GM23338 (cell line): ENCODE measurements around the gene ENPEP. TPM values are rescaled to one million over a fixed set of nuclear protein-coding genes. Genes with fewer than 3 reads are reported as not detected.

Source experiments
- ATAC-seq: fragments of 200-7000 bp; cut with Tn5 transposase; 3 replicates; pipeline ENCODE4 v1.9.1; 2020
- DNase-seq: peaks from one replicate; pipeline ENCODE4 v3.0.0-alpha.2; 2015; ENCODE audit warnings: low spot score
- H2AFZ ChIP-seq: fragments of 200-600 bp; sonication (generic); 2 replicates; pipeline ENCODE4 v1.8.0; 2016; ENCODE audit warnings: antibody characterized with exemption, mild to moderate bottlenecking, moderate library complexity
- H3F3A ChIP-seq: fragments of 200-600 bp; sonication (generic); replicated peaks from 2 replicates; pipeline ENCODE4 v1.8.0; 2017; ENCODE audit warnings: antibody characterized with exemption, mixed run types, low read depth
- H3K27ac ChIP-seq: fragments of 200-600 bp; sonication (generic); 2 replicates; pipeline ENCODE4 v1.6.1; 2016; ENCODE audit warnings: low read depth
- H3K27me3 ChIP-seq: fragments of 200-600 bp; sonication (generic); 2 replicates; pipeline ENCODE4 v1.8.0; 2016; ENCODE audit warnings: mild to moderate bottlenecking, mixed run types, moderate library complexity; ENCODE audit not compliant: insufficient read depth
- H3K36me3 ChIP-seq: fragments of 200-600 bp; sonication (generic); 2 replicates; pipeline ENCODE4 v1.8.0; 2016; ENCODE audit warnings: mild to moderate bottlenecking; ENCODE audit not compliant: insufficient read depth
- H3K4me1 ChIP-seq: fragments of 200-600 bp; sonication (generic); 2 replicates; pipeline ENCODE4 v1.8.0; 2016; ENCODE audit warnings: mild to moderate bottlenecking, moderate library complexity; ENCODE audit not compliant: insufficient read depth
- H3K4me2 ChIP-seq: fragments of 200-600 bp; sonication (generic); 2 replicates; pipeline ENCODE4 v1.7.1; 2017; ENCODE audit warnings: mixed run types
- H3K4me3 ChIP-seq: fragments of 200-600 bp; sonication (generic); 2 replicates; pipeline ENCODE4 v1.6.1; 2016; ENCODE audit warnings: mixed run types
- H3K79me2 ChIP-seq: fragments of 200-600 bp; sonication (generic); replicated peaks from 2 replicates; pipeline ENCODE4 v1.8.0; 2017; ENCODE audit warnings: mild to moderate bottlenecking; ENCODE audit not compliant: insufficient read depth
- H3K9me2 ChIP-seq: fragments of 200-600 bp; sonication (generic); 2 replicates; pipeline ENCODE4 v1.8.0; 2017; ENCODE audit not compliant: insufficient read depth
- H4K20me1 ChIP-seq: fragments of 200-600 bp; sonication (generic); replicated peaks from 2 replicates; pipeline ENCODE4 v1.8.0; 2017; ENCODE audit warnings: mild to moderate bottlenecking; ENCODE audit not compliant: insufficient read depth
- H3K27ac Mint-ChIP-seq: 2 replicates; pipeline ENCODE4 v1.8.0; 2020; ENCODE audit warnings: inconsistent platforms, mild to moderate bottlenecking, moderate library complexity, mixed read lengths
- H3K27me3 Mint-ChIP-seq: 3 replicates; pipeline ENCODE4 v1.8.0; 2022; ENCODE audit warnings: low read depth, mild to moderate bottlenecking, moderate library complexity, mixed read lengths, inconsistent platforms; ENCODE audit not compliant: insufficient read depth, poor library complexity
- H3K36me3 Mint-ChIP-seq: 3 replicates; pipeline ENCODE4 v1.8.0; 2021; ENCODE audit warnings: low read depth, mild to moderate bottlenecking, inconsistent platforms, moderate library complexity, mixed read lengths
- H3K4me1 Mint-ChIP-seq: 3 replicates; pipeline ENCODE4 v1.8.0; 2020; ENCODE audit warnings: mild to moderate bottlenecking, inconsistent platforms, mixed read lengths
- H3K4me3 Mint-ChIP-seq: 3 replicates; pipeline ENCODE4 v1.8.0; 2021; ENCODE audit warnings: moderate library complexity, mild to moderate bottlenecking, inconsistent platforms, mixed read lengths
- H3K9me3 Mint-ChIP-seq: 3 replicates; pipeline ENCODE4 v1.8.0; 2020; ENCODE audit warnings: moderate library complexity, mild to moderate bottlenecking, inconsistent platforms, mixed read lengths
- CTCF ChIP-seq, 2 experiments: fragments of 200-600 bp in 1 of 2; sonication (generic) in 1 of 2; conservative IDR thresholded peaks; 2 replicates each; pipeline versions ENCODE4 v1.5.1 to v1.6.1; 2016 to 2017; ENCODE audit warnings: antibody characterized with exemption in 2 of 2, low read depth in 2 of 2, mild to moderate bottlenecking in 2 of 2, moderate library complexity in 1 of 2
- ETS1 ChIP-seq: IDR thresholded peaks from 2 replicates; pipeline ENCODE4 v1.6.1; 2016; ENCODE audit warnings: antibody characterized with exemption
- JUNB ChIP-seq: IDR thresholded peaks from one replicate; pipeline ENCODE4 v1.6.1; 2016; ENCODE audit warnings: antibody characterized with exemption; ENCODE audit not compliant: unreplicated experiment
- NANOG ChIP-seq: IDR thresholded peaks from 2 replicates; pipeline ENCODE4 v1.6.1; 2016; ENCODE audit warnings: antibody characterized with exemption, borderline replicate concordance
- POLR2AphosphoS5 ChIP-seq: IDR thresholded peaks from 2 replicates; pipeline ENCODE4 v1.6.1; 2016; ENCODE audit warnings: antibody characterized with exemption, low read depth
- REST ChIP-seq: IDR thresholded peaks from one replicate; pipeline ENCODE4 v1.6.1; 2018; ENCODE audit warnings: antibody characterized with exemption; ENCODE audit not compliant: unreplicated experiment
- STAT1 ChIP-seq: IDR thresholded peaks from one replicate; pipeline ENCODE4 v1.6.1; 2016; ENCODE audit warnings: antibody characterized with exemption; ENCODE audit not compliant: unreplicated experiment
- ZNF114 ChIP-seq: fragments of 250-450 bp; sonication (Bioruptor Pico); IDR thresholded peaks from 2 replicates; pipeline ENCODE4 v1.5.0; 2020; ENCODE audit warnings: mild to moderate bottlenecking, moderate library complexity
- ZNF331 ChIP-seq: fragments of 250-450 bp; sonication (Bioruptor Pico); IDR thresholded peaks from 2 replicates; pipeline ENCODE4 v1.5.0; 2020; ENCODE audit warnings: low read depth, mild to moderate bottlenecking, moderate library complexity
- polyA plus RNA-seq: library from polyadenylated mRNA; unstranded; fragments of >200 nt; fragmentation: Nextera tagmentation; extraction: Ambion mirVana; gene quantifications from 2 replicates; pipeline ENCODE4 v1.2.1, GENCODE V29; 2016
- total RNA-seq: library from RNA; depleted of rRNA; stranded (reverse); fragments of >200 nt; shearing (Covaris generic); gene quantifications from 2 replicates; pipeline ENCODE4 v1.2.3, GENCODE V29; 2014

The ENPEP gene
- total and polyA plus RNA-seq, 2 experiments from 2014 or later = 0.79 to 1.5 TPM

DNA sequence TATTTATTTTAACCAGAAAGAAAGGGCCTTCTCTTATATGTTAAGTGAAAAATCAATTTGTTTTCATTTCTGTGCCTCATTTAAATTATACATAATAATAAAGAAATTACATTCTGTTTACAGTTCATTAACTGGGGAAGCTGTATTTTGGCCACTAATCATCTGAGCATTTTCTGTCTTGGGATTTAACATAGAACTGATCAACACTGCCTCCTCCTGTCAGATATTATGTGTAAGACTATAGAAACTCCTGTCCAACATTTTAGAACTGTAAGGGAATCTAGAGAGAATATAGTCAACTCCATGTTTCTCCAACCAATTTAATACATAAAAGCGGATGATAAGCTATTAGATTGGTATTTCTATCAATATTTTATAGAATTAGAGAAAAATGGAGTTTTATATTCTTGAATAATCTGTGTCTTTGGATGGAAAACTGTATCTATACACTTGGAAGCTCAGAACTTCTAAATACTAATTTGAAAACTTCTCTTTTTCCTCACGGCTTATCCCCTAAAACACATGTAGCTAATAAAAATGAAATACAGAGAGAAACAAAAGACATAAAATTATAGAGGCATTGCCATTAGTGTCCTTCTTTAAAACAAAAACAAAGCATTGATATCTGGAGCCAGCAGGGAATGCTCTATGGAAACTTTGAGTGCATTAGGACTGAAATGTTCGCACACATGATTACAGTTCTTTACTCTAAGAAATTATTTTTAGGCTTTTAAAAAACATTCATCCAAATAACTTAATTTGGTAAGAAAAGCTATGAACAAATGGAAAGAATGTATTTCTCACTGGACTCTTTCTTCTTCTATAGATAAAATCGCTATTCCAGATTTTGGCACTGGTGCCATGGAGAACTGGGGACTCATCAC, 33.1 kb downstream of the ENPEP start:
- Histone ChIP-seq H3K9me2 (no peaks in the 10 kb centered on the region), H3F3A (no peaks in the 10 kb centered on the region), H3K4me2 (no peak overlapping the region), H3K79me2 (no peaks in the 10 kb centered on the region), H3K27me3 (no peaks in the 10 kb centered on the region), H3K36me3 (no peaks in the 10 kb centered on the region), H3K27ac (no peak overlapping the region), H2AFZ (no peak overlapping the region), H3K4me3 (no peak overlapping the region), H4K20me1 (no peaks in the 10 kb centered on the region), H3K4me1 (no peaks in the 10 kb centered on the region)
- Mint-ChIP-seq H3K9me3 (no peaks in the 10 kb centered on the region), H3K36me3 (no peaks in the 10 kb centered on the region), H3K4me3 (no peak overlapping the region), H3K4me1 (no peaks in the 10 kb centered on the region), H3K27me3 (peaks cover 1% of the 10 kb centered on the region), H3K27ac (no peak overlapping the region)
- ATAC-seq = peak; percentile 44; the same call in 2 of the 3 replicates
- TF ChIP-seq CTCF (conservative IDR thresholded peaks at IDR 0.05; ENCODE audit: low read depth in 2 of 2) (peak; percentile 57 to 60), REST (no peak)
- peak; percentile 44 for DNase-seq

- no peaks in the 10 kb centered on the region for H3K4me1 Mint-ChIP-seq
- H3K27me3 Mint-ChIP-seq = peaks cover 1% of the 10 kb centered on the region
Measured at GRCh38 chr4:110510277-110510676, 34.3 kb downstream of the ENPEP start.

More at GRCh38 chr4:110510277-110510676, 34.3 kb downstream of the ENPEP start:
- Histone ChIP-seq H3K27me3 (no peaks in the 10 kb centered on the region), H2AFZ (no peak overlapping the region), H3K36me3 (no peaks in the 10 kb centered on the region), H3K27ac (no peak overlapping the region), H3K4me2 (no peak overlapping the region), H3K79me2 (no peaks in the 10 kb centered on the region), H3F3A (no peaks in the 10 kb centered on the region), H3K4me3 (no peak overlapping the region), H4K20me1 (no peaks in the 10 kb centered on the region), H3K9me2 (no peaks in the 10 kb centered on the region), H3K4me1 (no peaks in the 10 kb centered on the region)
- no peaks in the 10 kb centered on the region for H3K9me3 Mint-ChIP-seq
- DNase-seq = no peak
- no peak overlapping the region for H3K27ac Mint-ChIP-seq
- H3K36me3 Mint-ChIP-seq = no peaks in the 10 kb centered on the region
- TF ChIP-seq STAT1 (no peak), ETS1 (no peak), ZNF114 (CRISPR knock-in tag) (no peak), CTCF (conservative IDR thresholded peaks at IDR 0.05; ENCODE audit: low read depth in 2 of 2) (no peak), JUNB (no peak), ZNF331 (CRISPR knock-in tag) (no peak), NANOG (no peak), POLR2AphosphoS5 (no peak)
- ATAC-seq = no peak
- no peak overlapping the region for H3K4me3 Mint-ChIP-seq
